WTC11 (cell line): ENCODE results near the gene FOXRED1. TPM values are rescaled to one million over a fixed set of nuclear protein-coding genes. Genes with fewer than 3 reads are reported as not detected.

ENCODE experiments used
- ATAC-seq: fragments of 200-7000 bp; cut with Tn5 transposase; 2 replicates; pipeline ENCODE4 v1.10.0; 2021; ENCODE audit warnings: mild to moderate bottlenecking, moderate library complexity
- CTCF ChIA-PET: fragments of 300-600 bp; sonication (Branson Sonifier 250); formaldehyde crosslinking; loops from one replicate; lab custom pipeline; 2021; ENCODE audit warnings: antibody characterized with exemption; lab: Charles Lee
- POLR2A ChIA-PET: fragments of 350-600 bp; sonication (Branson Sonifier 250); formaldehyde crosslinking; loops from one replicate; lab custom pipeline; 2021; ENCODE audit warnings: antibody characterized with exemption; lab: Charles Lee
- DNase-seq: peaks from one replicate; pipeline ENCODE4 v3.0.0; 2021; ENCODE audit warnings: low spot score
- H3K27ac Mint-ChIP-seq: 2 replicates; pipeline ENCODE4 v1.8.0; 2021; ENCODE audit warnings: mixed read lengths
- H3K27me3 Mint-ChIP-seq: 2 replicates; pipeline ENCODE4 v1.8.0; 2021; ENCODE audit warnings: low read depth, mild to moderate bottlenecking, moderate library complexity, mixed read lengths
- H3K36me3 Mint-ChIP-seq: 2 replicates; pipeline ENCODE4 v1.8.0; 2021; ENCODE audit warnings: mixed read lengths
- H3K4me1 Mint-ChIP-seq: 2 replicates; pipeline ENCODE4 v1.8.0; 2022; ENCODE audit warnings: mixed read lengths
- H3K4me3 Mint-ChIP-seq: 2 replicates; pipeline ENCODE4 v1.8.0; 2021; ENCODE audit warnings: mild to moderate bottlenecking, moderate library complexity, mixed read lengths
- H3K9me3 Mint-ChIP-seq: 2 replicates; pipeline ENCODE4 v1.8.0; 2021; ENCODE audit warnings: mixed read lengths
- ARID4B ChIP-seq: sonication (generic); formaldehyde crosslinking; IDR thresholded peaks from 2 replicates; pipeline ENCODE4 v1.8.0; 2023; ENCODE audit warnings: missing genetic modification reagents, mild to moderate bottlenecking, borderline replicate concordance
- EMX1 ChIP-seq: fragments of 250-450 bp; sonication (Bioruptor Pico); IDR thresholded peaks from 2 replicates; pipeline ENCODE4 v1.8.0; 2021; ENCODE audit warnings: mild to moderate bottlenecking
- GABPB1 ChIP-seq: sonication (generic); formaldehyde crosslinking; IDR thresholded peaks from 2 replicates; pipeline ENCODE4 v1.8.1; 2023; ENCODE audit warnings: mild to moderate bottlenecking, missing genetic modification reagents
- GRHL2 ChIP-seq: fragments of 250-450 bp; sonication (Bioruptor Pico); IDR thresholded peaks from 2 replicates; pipeline ENCODE4 v1.8.0; 2022; ENCODE audit warnings: mild to moderate bottlenecking, moderate library complexity; ENCODE audit not compliant: insufficient replicate concordance, severe bottlenecking
- JUN ChIP-seq: sonication (generic); formaldehyde crosslinking; IDR thresholded peaks from 2 replicates; pipeline ENCODE4 v1.8.0; 2023; ENCODE audit warnings: mild to moderate bottlenecking, missing genetic modification reagents
- MAX ChIP-seq: sonication (generic); formaldehyde crosslinking; IDR thresholded peaks from 2 replicates; pipeline ENCODE4 v1.8.0; 2022; ENCODE audit warnings: mild to moderate bottlenecking, missing genetic modification reagents
- MYBL2 ChIP-seq: sonication (generic); formaldehyde crosslinking; IDR thresholded peaks from 2 replicates; pipeline ENCODE4 v1.8.1; 2023; ENCODE audit warnings: mild to moderate bottlenecking, moderate library complexity, missing genetic modification reagents
- PRRX2 ChIP-seq: fragments of 250-450 bp; sonication (Bioruptor Pico); IDR thresholded peaks from 2 replicates; pipeline ENCODE4 v1.8.0; 2021; ENCODE audit warnings: mild to moderate bottlenecking
- RORB ChIP-seq: fragments of 250-450 bp; sonication (Bioruptor Pico); IDR thresholded peaks from 2 replicates; pipeline ENCODE4 v1.9.0; 2021; ENCODE audit warnings: mild to moderate bottlenecking
- SP1 ChIP-seq: sonication (generic); formaldehyde crosslinking; conservative IDR thresholded peaks from 2 replicates; pipeline ENCODE4 v1.8.1; 2022; ENCODE audit warnings: missing genetic modification reagents
- ZBTB21 ChIP-seq: sonication (generic); formaldehyde crosslinking; IDR thresholded peaks from 2 replicates; pipeline ENCODE4 v1.8.1; 2023; ENCODE audit warnings: mild to moderate bottlenecking, missing genetic modification reagents, borderline replicate concordance
- ZNF219 ChIP-seq: sonication (generic); formaldehyde crosslinking; IDR thresholded peaks from 2 replicates; pipeline ENCODE4 v1.8.0; 2023; ENCODE audit warnings: missing genetic modification reagents, mild to moderate bottlenecking, borderline replicate concordance
- ZNF232 ChIP-seq: sonication (generic); formaldehyde crosslinking; IDR thresholded peaks from 2 replicates; pipeline ENCODE4 v1.8.0; 2022; ENCODE audit warnings: mild to moderate bottlenecking, missing genetic modification reagents
- ZNF317 ChIP-seq: sonication (generic); formaldehyde crosslinking; IDR thresholded peaks from 2 replicates; pipeline ENCODE4 v1.8.1; 2023; ENCODE audit warnings: low read depth, mild to moderate bottlenecking, moderate library complexity, missing genetic modification reagents, borderline replicate concordance
- ZNF532 ChIP-seq: fragments of 250-450 bp; sonication (Bioruptor Pico); IDR thresholded peaks from 2 replicates; pipeline ENCODE4 v1.9.0; 2021; ENCODE audit warnings: mild to moderate bottlenecking, borderline replicate concordance
- total RNA-seq: library from RNA; stranded (reverse); gene quantifications from 3 replicates; pipeline ENCODE4 v1.2.3, GENCODE V29; 2021
- TF ChIP-seq, protein P1 (sequence below): fragments of 250-450 bp; sonication (Bioruptor Pico); IDR thresholded peaks from 2 replicates; pipeline ENCODE4 v1.9.0; 2021; ENCODE audit warnings: mild to moderate bottlenecking
- TF ChIP-seq, protein P2 (sequence below): sonication (generic); formaldehyde crosslinking; IDR thresholded peaks from 2 replicates; pipeline ENCODE4 v1.8.1; 2022; ENCODE audit warnings: mild to moderate bottlenecking, moderate library complexity, missing genetic modification reagents
- TF ChIP-seq, protein P3 (sequence below): fragments of 200-600 bp; IDR thresholded peaks from 2 replicates; pipeline ENCODE4 v1.8.0; 2022; ENCODE audit warnings: antibody characterized with exemption

Gene FOXRED1
- total RNA-seq, 1 experiment from 2014 or later: 61.9 TPM

GRCh38 chr11:126281666-126282175, 12.8 kb downstream of the FOXRED1 start:
- Mint-ChIP-seq H3K9me3 (no peaks in the 10 kb centered on the region), H3K27me3 (peaks cover 30% of the 10 kb centered on the region), H3K4me1 (peaks cover 14% of the 10 kb centered on the region), H3K36me3 (peaks cover 16% of the 10 kb centered on the region), H3K27ac (no peak overlapping the region), H3K4me3 (peak overlapping the region; percentile 88)
- POLR2A ChIA-PET: interaction anchor here (1.2 kb wide), 1 partner anchor 13 kb away, joined by 4 read pairs; the partner anchor contains the start of genes FOXRED1 and SRPRA
- TF ChIP-seq JUN: no peak
- no peak for TF ChIP-seq MYBL2 (CRISPR knock-in tag)
- no peak for TF ChIP-seq SP1
- TF ChIP-seq ZNF232 (CRISPR knock-in tag): no peak
- no peak for TF ChIP-seq ZNF317 (CRISPR knock-in tag)
- TF ChIP-seq GRHL2: no peak
- no peak for TF ChIP-seq PRRX2 (CRISPR knock-in tag)
- no peak for TF ChIP-seq ZBTB21 (CRISPR knock-in tag)
- TF ChIP-seq, protein P1, sequence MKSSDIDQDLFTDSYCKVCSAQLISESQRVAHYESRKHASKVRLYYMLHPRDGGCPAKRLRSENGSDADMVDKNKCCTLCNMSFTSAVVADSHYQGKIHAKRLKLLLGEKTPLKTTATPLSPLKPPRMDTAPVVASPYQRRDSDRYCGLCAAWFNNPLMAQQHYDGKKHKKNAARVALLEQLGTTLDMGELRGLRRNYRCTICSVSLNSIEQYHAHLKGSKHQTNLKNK (CRISPR knock-in tag): no peak
- no peak for TF ChIP-seq RORB (CRISPR knock-in tag)
- no peak for TF ChIP-seq EMX1 (CRISPR knock-in tag)
- ATAC-seq: no peak
- CTCF ChIA-PET: interaction anchor here (1.8 kb wide), 1 partner anchor 11 kb away, joined by 6 read pairs; no protein-coding TSS in a partner anchor
- no peak for DNase-seq

DNA sequence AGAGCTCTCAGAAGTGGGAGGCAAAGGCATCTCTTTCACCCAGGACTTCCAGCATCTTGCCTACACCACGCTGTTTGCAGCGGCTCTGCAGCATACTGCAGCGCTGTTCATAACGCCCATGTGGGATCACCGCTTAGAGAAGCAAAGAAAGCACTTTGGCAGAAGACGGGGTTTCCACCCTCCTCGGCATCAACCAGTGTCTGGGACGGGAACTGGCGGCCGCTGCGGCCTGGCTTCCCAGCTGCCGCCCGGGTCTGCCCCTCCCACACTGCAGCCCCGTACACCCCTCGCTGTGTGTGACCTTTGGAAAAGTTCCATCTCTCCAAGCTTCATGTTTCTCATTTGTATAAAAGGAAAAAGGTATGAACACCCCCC, 13.4 kb downstream of the FOXRED1 start:
- POLR2A ChIA-PET: interaction anchor here (0.6 kb wide), 1 partner anchor 827 kb away, joined by 4 read pairs; no protein-coding TSS in a partner anchor
- CTCF ChIA-PET: interaction anchor here (1.8 kb wide), 1 partner anchor 11 kb away, joined by 6 read pairs; no protein-coding TSS in a partner anchor
- Mint-ChIP-seq H3K36me3 (peaks cover 11% of the 10 kb centered on the region), H3K4me1 (peaks cover 14% of the 10 kb centered on the region), H3K27me3 (peaks cover 30% of the 10 kb centered on the region), H3K27ac (no peak overlapping the region), H3K4me3 (peak overlapping the region; percentile 88), H3K9me3 (no peaks in the 10 kb centered on the region)
- ATAC-seq (peak; percentile 73), DNase-seq (peak; percentile 57)
- TF ChIP-seq ZNF532 (CRISPR knock-in tag): no peak
- TF ChIP-seq, protein P2, sequence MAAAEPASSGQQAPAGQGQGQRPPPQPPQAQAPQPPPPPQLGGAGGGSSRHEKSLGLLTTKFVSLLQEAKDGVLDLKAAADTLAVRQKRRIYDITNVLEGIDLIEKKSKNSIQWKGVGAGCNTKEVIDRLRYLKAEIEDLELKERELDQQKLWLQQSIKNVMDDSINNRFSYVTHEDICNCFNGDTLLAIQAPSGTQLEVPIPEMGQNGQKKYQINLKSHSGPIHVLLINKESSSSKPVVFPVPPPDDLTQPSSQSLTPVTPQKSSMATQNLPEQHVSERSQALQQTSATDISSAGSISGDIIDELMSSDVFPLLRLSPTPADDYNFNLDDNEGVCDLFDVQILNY (CRISPR knock-in tag): 0 out of 2 replicates have a peak, but pooled peaks have one; percentile 19

DNA sequence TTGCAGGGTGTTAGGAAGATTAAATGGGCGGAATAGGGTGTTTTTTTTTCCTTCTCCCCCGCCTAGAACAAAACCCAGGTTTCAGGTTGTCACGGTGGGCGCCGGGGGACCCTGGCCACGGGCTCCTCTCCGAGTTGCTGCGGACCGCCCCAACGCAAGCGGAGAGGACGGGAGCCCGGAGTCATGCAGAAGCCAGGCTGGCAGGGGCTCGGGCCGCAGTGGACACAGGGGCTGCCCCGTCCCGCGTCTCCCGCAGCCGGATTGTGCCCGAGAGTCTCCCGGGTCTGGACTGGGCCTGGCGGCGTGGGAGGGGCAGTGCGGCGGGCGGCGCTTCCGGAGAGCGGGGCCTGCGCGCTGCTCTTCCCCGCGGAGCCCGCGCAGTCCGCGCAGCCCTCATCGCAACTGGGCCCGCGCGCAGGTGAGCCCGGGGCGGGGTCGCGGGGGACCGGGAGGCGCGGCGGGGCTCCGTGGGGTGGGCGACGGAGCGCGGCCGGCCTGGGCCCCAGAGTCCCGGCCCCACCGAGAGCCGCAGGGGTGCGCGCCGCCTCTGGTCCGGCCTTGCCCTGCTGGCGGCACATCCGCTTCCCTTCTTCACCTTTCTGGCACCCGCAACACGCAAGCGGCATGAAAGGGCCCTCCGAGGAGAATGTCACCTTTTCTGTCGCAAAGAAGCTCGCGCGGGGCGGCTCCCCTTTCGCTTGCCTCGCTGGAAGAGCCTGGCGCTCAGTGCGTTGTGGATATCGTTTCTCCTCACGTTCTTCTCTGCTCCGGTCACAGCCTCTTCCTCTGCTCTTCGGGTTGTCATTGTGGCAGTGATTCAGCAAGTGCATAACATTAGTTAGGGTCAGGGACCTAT, 14.0 kb downstream of the FOXRED1 start, which contains the start of gene TIRAP:
Gene TIRAP (plus strand): TSS at position 358 of the 856 bp plus-strand sequence. CDS start 7,802 bp downstream, outside the sequence.
- H3K27ac Mint-ChIP-seq: peak within 1 kb of the TSS; percentile 83; the same call in 1 of the 2 replicates
- H3K27me3 Mint-ChIP-seq: peaks cover 30% of the 10 kb centered on the region
- peaks cover 14% of the 10 kb centered on the region for H3K4me1 Mint-ChIP-seq
- ChIA-PET CTCF (interaction anchor here (1.0 to 1.8 kb wide), 2 partner anchors 10 to 28 kb away, joined by 3 to 6 read pairs; no protein-coding TSS in a partner anchor), POLR2A (interaction anchor here (0.6 kb wide), 1 partner anchor 826 kb away, joined by 4 read pairs; no protein-coding TSS in a partner anchor)
- H3K4me3 Mint-ChIP-seq: peak within 1 kb of the TSS; percentile 96
- H3K9me3 Mint-ChIP-seq: no peaks in the 10 kb centered on the region
- H3K36me3 Mint-ChIP-seq: peaks cover 5% of the 10 kb centered on the region
- ATAC-seq: peak; percentile 57
- peak; percentile 44 for DNase-seq
- TF ChIP-seq ZNF219 (CRISPR knock-in tag): peak; percentile 47; the same call in 1 of the 2 replicates
- TF ChIP-seq ARID4B (CRISPR knock-in tag): 0 out of 2 replicates have a peak, but pooled peaks have one; percentile 11
- TF ChIP-seq GABPB1 (CRISPR knock-in tag): 0 out of 2 replicates have a peak, but pooled peaks have one; percentile 5
- TF ChIP-seq, protein P3, sequence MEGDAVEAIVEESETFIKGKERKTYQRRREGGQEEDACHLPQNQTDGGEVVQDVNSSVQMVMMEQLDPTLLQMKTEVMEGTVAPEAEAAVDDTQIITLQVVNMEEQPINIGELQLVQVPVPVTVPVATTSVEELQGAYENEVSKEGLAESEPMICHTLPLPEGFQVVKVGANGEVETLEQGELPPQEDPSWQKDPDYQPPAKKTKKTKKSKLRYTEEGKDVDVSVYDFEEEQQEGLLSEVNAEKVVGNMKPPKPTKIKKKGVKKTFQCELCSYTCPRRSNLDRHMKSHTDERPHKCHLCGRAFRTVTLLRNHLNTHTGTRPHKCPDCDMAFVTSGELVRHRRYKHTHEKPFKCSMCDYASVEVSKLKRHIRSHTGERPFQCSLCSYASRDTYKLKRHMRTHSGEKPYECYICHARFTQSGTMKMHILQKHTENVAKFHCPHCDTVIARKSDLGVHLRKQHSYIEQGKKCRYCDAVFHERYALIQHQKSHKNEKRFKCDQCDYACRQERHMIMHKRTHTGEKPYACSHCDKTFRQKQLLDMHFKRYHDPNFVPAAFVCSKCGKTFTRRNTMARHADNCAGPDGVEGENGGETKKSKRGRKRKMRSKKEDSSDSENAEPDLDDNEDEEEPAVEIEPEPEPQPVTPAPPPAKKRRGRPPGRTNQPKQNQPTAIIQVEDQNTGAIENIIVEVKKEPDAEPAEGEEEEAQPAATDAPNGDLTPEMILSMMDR: no peak
- TF ChIP-seq MAX (CRISPR knock-in tag): peak; percentile 7; the same call in 1 of the 2 replicates
